ENCODE results near the gene KRTAP5-2. TPM values are rescaled to one million over a fixed set of nuclear protein-coding genes. Genes with fewer than 3 reads are reported as not detected.
"Not testable (repeated sequence)": the region's sequence is repeated elsewhere in the genome, so short reads cannot be mapped to it uniquely, and the experiment has no call there.

The KRTAP5-2 gene
- polyA plus RNA-seq, 3 donors: not detected

DNA sequence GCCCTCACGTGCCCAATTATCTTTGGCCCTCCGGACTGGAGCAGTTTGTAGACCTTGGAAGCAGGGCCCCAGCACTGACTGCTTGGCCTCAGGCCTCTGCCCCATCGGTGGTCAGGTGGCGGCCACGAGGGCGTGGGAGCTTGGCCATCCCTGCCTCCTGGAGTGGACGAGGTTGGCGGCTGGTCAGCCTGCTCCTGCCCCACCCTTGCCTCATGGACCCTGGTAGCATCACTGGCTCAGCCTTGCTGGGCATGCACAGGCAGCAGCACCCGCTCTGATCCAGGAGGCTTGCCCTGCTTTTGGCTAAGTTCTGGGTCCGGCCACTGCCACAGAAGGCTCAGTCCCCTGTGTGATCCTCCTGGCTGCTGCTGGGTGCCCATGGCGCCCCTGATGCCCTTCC, 6.1 kb upstream of the KRTAP5-2 start:
- Histone ChIP-seq H3K9me3 (replicated peaks in 1 of 2; ENCODE audit: control insufficient read depth in 1 of 2, insufficient read depth in 1 of 2, low read length in 2 of 2) (no peaks in the 10 kb centered on the region), H3K27ac (ENCODE audit: low read depth in 1 of 2, low read length in 2 of 2) (no peak overlapping the region), H2AFZ (ENCODE audit: insufficient read depth, low read depth, low read length, poor library complexity, severe bottlenecking) (no peak overlapping the region), H4K20me1 (ENCODE audit: insufficient read depth, low read length) (no peaks in the 10 kb centered on the region), H3K4me1 (ENCODE audit: control insufficient read depth in 1 of 2, insufficient read depth in 2 of 2, low read length in 2 of 2) (no peaks in the 10 kb centered on the region), H3K36me3 (replicated peaks in 1 of 2; ENCODE audit: control insufficient read depth in 1 of 2, insufficient read depth in 2 of 2, low read length in 2 of 2) (no peaks in the 10 kb centered on the region), H3K27me3 (ENCODE audit: control insufficient read depth in 2 of 2, insufficient read depth in 2 of 2, low read length in 2 of 2) (peaks cover 5 to 8% of the 10 kb centered on the region in 2 donors), H3K4me3 (replicated peaks in 1 of 3; ENCODE audit: low read depth in 2 of 3, low read length in 3 of 3) (no peak overlapping the region), H3K4me2 (replicated peaks; ENCODE audit: extremely low read depth, low read length, poor library complexity, severe bottlenecking) (no peak overlapping the region), H3K79me2 (ENCODE audit: insufficient read depth, low read length) (no peaks in the 10 kb centered on the region), H3K9ac (ENCODE audit: insufficient read depth, low read length, poor library complexity, severe bottlenecking) (no peak overlapping the region)
- peaks cover 29 to 42% (median 36%) of the 10 kb centered on the region in 3 donors for H3K27me3 Mint-ChIP-seq (ENCODE audit: low read depth in 3 of 3)
- no peaks in the 10 kb centered on the region for H3K36me3 Mint-ChIP-seq
- intact Hi-C loops (cut with micrococcal nuclease): no loop called here
- DNase-seq: no peak
- no peak overlapping the region for H3K27ac Mint-ChIP-seq
- 94% methylated on average over 11 of the region's 11 CpGs for WGBS (ENCODE audit: insufficient coverage)
- TF ChIP-seq, protein P1, sequence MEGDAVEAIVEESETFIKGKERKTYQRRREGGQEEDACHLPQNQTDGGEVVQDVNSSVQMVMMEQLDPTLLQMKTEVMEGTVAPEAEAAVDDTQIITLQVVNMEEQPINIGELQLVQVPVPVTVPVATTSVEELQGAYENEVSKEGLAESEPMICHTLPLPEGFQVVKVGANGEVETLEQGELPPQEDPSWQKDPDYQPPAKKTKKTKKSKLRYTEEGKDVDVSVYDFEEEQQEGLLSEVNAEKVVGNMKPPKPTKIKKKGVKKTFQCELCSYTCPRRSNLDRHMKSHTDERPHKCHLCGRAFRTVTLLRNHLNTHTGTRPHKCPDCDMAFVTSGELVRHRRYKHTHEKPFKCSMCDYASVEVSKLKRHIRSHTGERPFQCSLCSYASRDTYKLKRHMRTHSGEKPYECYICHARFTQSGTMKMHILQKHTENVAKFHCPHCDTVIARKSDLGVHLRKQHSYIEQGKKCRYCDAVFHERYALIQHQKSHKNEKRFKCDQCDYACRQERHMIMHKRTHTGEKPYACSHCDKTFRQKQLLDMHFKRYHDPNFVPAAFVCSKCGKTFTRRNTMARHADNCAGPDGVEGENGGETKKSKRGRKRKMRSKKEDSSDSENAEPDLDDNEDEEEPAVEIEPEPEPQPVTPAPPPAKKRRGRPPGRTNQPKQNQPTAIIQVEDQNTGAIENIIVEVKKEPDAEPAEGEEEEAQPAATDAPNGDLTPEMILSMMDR (IDR thresholded peaks at IDR 0.05): no peak
- H3K9me3 Mint-ChIP-seq: no peaks in the 10 kb centered on the region
- H3K4me1 Mint-ChIP-seq: no peaks in the 10 kb centered on the region
- no peak overlapping the region for H3K4me3 Mint-ChIP-seq

DNA sequence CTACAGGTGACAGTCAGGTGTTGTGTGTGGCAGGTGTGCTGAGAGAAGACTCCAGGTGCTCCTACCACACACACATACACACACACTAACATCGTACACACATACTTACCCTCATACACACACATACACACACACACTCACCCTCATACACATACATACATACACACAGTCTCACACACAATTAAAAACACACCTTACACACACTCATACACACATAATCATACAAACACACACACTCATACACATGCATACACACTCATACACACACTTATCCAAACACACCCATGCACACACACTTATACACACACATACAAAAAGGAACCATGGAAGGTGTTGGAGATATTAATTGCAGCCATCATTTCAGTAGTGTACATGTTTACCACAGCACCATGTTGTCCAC, 5.5 kb upstream of the KRTAP5-2 start:
- no peak overlapping the region for H3K27ac Mint-ChIP-seq
- Histone ChIP-seq H3K27ac (ENCODE audit: low read depth in 1 of 2, low read length in 2 of 2) (no peak overlapping the region), H3K36me3 (replicated peaks in 1 of 2; ENCODE audit: control insufficient read depth in 1 of 2, insufficient read depth in 2 of 2, low read length in 2 of 2) (no peaks in the 10 kb centered on the region), H3K4me2 (replicated peaks; ENCODE audit: extremely low read depth, low read length, poor library complexity, severe bottlenecking) (no peak overlapping the region), H3K79me2 (ENCODE audit: insufficient read depth, low read length) (no peaks in the 10 kb centered on the region), H3K9ac (ENCODE audit: insufficient read depth, low read length, poor library complexity, severe bottlenecking) (no peak overlapping the region), H3K4me3 (replicated peaks in 1 of 3; ENCODE audit: low read depth in 2 of 3, low read length in 3 of 3) (no peak overlapping the region), H3K27me3 (ENCODE audit: control insufficient read depth in 2 of 2, insufficient read depth in 2 of 2, low read length in 2 of 2) (peaks cover 5 to 8% of the 10 kb centered on the region in 2 donors), H3K9me3 (replicated peaks in 1 of 2; ENCODE audit: control insufficient read depth in 1 of 2, insufficient read depth in 1 of 2, low read length in 2 of 2) (no peaks in the 10 kb centered on the region), H2AFZ (ENCODE audit: insufficient read depth, low read depth, low read length, poor library complexity, severe bottlenecking) (no peak overlapping the region), H4K20me1 (ENCODE audit: insufficient read depth, low read length) (no peaks in the 10 kb centered on the region), H3K4me1 (ENCODE audit: control insufficient read depth in 1 of 2, insufficient read depth in 2 of 2, low read length in 2 of 2) (no peaks in the 10 kb centered on the region)
- no peaks in the 10 kb centered on the region for H3K9me3 Mint-ChIP-seq
- intact Hi-C loops (cut with micrococcal nuclease): no loop called here
- WGBS (ENCODE audit: insufficient coverage): 100% methylated on average over 1 of the region's 1 CpG
- no peak for DNase-seq
- no peaks in the 10 kb centered on the region for H3K36me3 Mint-ChIP-seq
- TF ChIP-seq, protein P1 (IDR thresholded peaks at IDR 0.05): no peak
- H3K27me3 Mint-ChIP-seq (ENCODE audit: low read depth in 3 of 3): peaks cover 34 to 45% (median 42%) of the 10 kb centered on the region in 3 donors
- no peak overlapping the region for H3K4me3 Mint-ChIP-seq
- no peaks in the 10 kb centered on the region for H3K4me1 Mint-ChIP-seq

DNA sequence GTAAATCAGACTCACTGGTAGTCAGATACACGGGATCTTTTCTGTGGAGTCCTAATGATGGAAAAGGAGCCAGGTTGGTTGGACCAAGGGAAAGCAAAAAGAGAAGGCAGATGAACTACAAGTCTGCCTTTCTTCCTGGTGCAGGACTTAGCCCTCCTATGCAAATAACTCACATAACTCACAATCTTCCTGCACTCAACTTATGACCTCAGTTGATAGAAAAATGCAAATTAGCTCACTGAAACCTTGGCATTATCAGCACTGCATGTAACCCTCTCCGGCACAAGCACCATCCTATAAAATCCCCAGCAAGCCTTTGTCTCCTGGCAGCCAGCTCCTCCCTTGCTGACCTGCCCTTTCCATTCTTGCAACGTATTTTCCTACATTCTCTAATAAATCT, 3.6 kb upstream of the KRTAP5-2 start:
- H3K79me2 ChIP-seq (ENCODE audit: insufficient read depth, low read length); H3K9me3 Mint-ChIP-seq; H3K9me3 ChIP-seq (replicated peaks in 1 of 2; ENCODE audit: control insufficient read depth in 1 of 2, insufficient read depth in 1 of 2, low read length in 2 of 2); H3K4me3 Mint-ChIP-seq; H3K27ac ChIP-seq (ENCODE audit: low read depth in 1 of 2, low read length in 2 of 2); DNase-seq; H3K4me3 ChIP-seq (replicated peaks in 1 of 3; ENCODE audit: low read depth in 2 of 3, low read length in 3 of 3); H3K4me2 ChIP-seq (replicated peaks; ENCODE audit: extremely low read depth, low read length, poor library complexity, severe bottlenecking); H3K27ac Mint-ChIP-seq; H3K36me3 ChIP-seq (replicated peaks in 1 of 2; ENCODE audit: control insufficient read depth in 1 of 2, insufficient read depth in 2 of 2, low read length in 2 of 2); H3K4me1 ChIP-seq (ENCODE audit: control insufficient read depth in 1 of 2, insufficient read depth in 2 of 2, low read length in 2 of 2); H3K4me1 Mint-ChIP-seq; H4K20me1 ChIP-seq (ENCODE audit: insufficient read depth, low read length); H3K36me3 Mint-ChIP-seq; H2AFZ ChIP-seq (ENCODE audit: insufficient read depth, low read depth, low read length, poor library complexity, severe bottlenecking); intact Hi-C loops (cut with micrococcal nuclease); H3K9ac ChIP-seq (ENCODE audit: insufficient read depth, low read length, poor library complexity, severe bottlenecking): not testable (repeated sequence)
- WGBS (ENCODE audit: insufficient coverage): no CpG with 5 or more reads among the region's 3 CpGs
- H3K27me3 ChIP-seq (ENCODE audit: control insufficient read depth in 2 of 2, insufficient read depth in 2 of 2, low read length in 2 of 2): peaks cover 5 to 14% of the 10 kb centered on the region in 2 donors
- H3K27me3 Mint-ChIP-seq (ENCODE audit: low read depth in 3 of 3): peaks cover 46 to 49% (median 47%) of the 10 kb centered on the region in 3 donors

Data from CD14-positive monocyte (primary cell).